Measurements from ENCODE around the gene PHACTR2.

Gene PHACTR2

GRCh38 chr6:143705569-143705968 lies 27.8 kb downstream of the PHACTR2 start:
- Histone ChIP-seq H2BK12ac (ENCODE audit: low read length) (no peak overlapping the region), H3K4me1 (ENCODE audit: control insufficient read depth in 2 of 2, insufficient read depth in 1 of 2, low read depth in 1 of 2, low read length in 2 of 2) (no peaks in the 10 kb centered on the region)

GRCh38 chr6:143707697-143708096 lies 29.9 kb downstream of the PHACTR2 start:
- Histone ChIP-seq H3K14ac (ENCODE audit: low read length) (no peak overlapping the region), H3K4me2 (ENCODE audit: insufficient read depth, low read length, poor library complexity, severe bottlenecking) (no peak overlapping the region), H2BK5ac (ENCODE audit: low read length) (no peak overlapping the region), H3K4ac (ENCODE audit: low read length) (no peak overlapping the region), H3K9ac (ENCODE audit: low read depth, low read length, poor library complexity) (no peak overlapping the region), H3K4me1 (ENCODE audit: control insufficient read depth in 2 of 2, insufficient read depth in 1 of 2, low read depth in 1 of 2, low read length in 2 of 2) (no peaks in the 10 kb centered on the region), H3K4me3 (ENCODE audit: low read length in 2 of 2) (no peak overlapping the region), H3K9me3 (replicated peaks in 1 of 2; ENCODE audit: control insufficient read depth in 2 of 2, insufficient read depth in 1 of 2, low read depth in 1 of 2, low read length in 2 of 2) (peaks cover 5 to 16% of the 10 kb centered on the region in 2 donors), H4K8ac (ENCODE audit: low read depth, low read length) (no peak overlapping the region), H3K36me3 (replicated peaks in 1 of 2; ENCODE audit: control insufficient read depth in 2 of 2, insufficient read depth in 2 of 2, low read length in 2 of 2) (no peaks in the 10 kb centered on the region), H2BK12ac (ENCODE audit: low read length) (no peak overlapping the region), H2AK5ac (ENCODE audit: low read depth, low read length) (no peak overlapping the region), H3K18ac (ENCODE audit: low read length) (no peak overlapping the region), H2BK120ac (ENCODE audit: low read depth, low read length) (no peak overlapping the region), H4K91ac (ENCODE audit: low read depth, low read length, poor library complexity) (no peak overlapping the region), H3K27me3 (ENCODE audit: control insufficient read depth in 3 of 3, insufficient read depth in 3 of 3, low read depth in 1 of 3, low read length in 3 of 3) (no peaks in the 10 kb centered on the region), H3K27ac (replicated peaks; ENCODE audit: low read length) (no peak overlapping the region), H3K23ac (ENCODE audit: low read depth, low read length, poor library complexity) (no peak overlapping the region), H2AFZ (ENCODE audit: low read length) (no peak overlapping the region), H2BK15ac (ENCODE audit: low read length) (no peak overlapping the region), H3K79me1 (ENCODE audit: low read depth, low read length) (peaks cover 5% of the 10 kb centered on the region)
- no peak for DNase-seq (ENCODE audit: low spot score)
- WGBS, 2 donors (ENCODE audit: extremely low coverage in 2 of 2, insufficient read length in 2 of 2, insufficient replicate concordance in 1 of 2): no CpG with 5 or more reads among the region's 3 CpGs

More at GRCh38 chr6:143705569-143705968, 27.8 kb downstream of the PHACTR2 start:
- Histone ChIP-seq H3K9ac (ENCODE audit: low read depth, low read length, poor library complexity) (no peak overlapping the region), H3K9me3 (replicated peaks in 1 of 2; ENCODE audit: control insufficient read depth in 2 of 2, insufficient read depth in 1 of 2, low read depth in 1 of 2, low read length in 2 of 2) (peaks cover 5 to 16% of the 10 kb centered on the region in 2 donors), H3K36me3 (replicated peaks in 1 of 2; ENCODE audit: control insufficient read depth in 2 of 2, insufficient read depth in 2 of 2, low read length in 2 of 2) (no peaks in the 10 kb centered on the region), H3K4ac (ENCODE audit: low read length) (no peak overlapping the region), H3K18ac (ENCODE audit: low read length) (no peak overlapping the region), H3K27ac (replicated peaks; ENCODE audit: low read length) (no peak overlapping the region), H3K23ac (ENCODE audit: low read depth, low read length, poor library complexity) (no peak overlapping the region), H2AK5ac (ENCODE audit: low read depth, low read length) (no peak overlapping the region), H2AFZ (ENCODE audit: low read length) (no peak overlapping the region), H3K27me3 (ENCODE audit: control insufficient read depth in 3 of 3, insufficient read depth in 3 of 3, low read depth in 1 of 3, low read length in 3 of 3) (no peaks in the 10 kb centered on the region), H4K91ac (ENCODE audit: low read depth, low read length, poor library complexity) (no peak overlapping the region), H2BK5ac (ENCODE audit: low read length) (no peak overlapping the region), H4K8ac (ENCODE audit: low read depth, low read length) (no peak overlapping the region), H3K4me3 (ENCODE audit: low read length in 2 of 2) (no peak overlapping the region), H3K4me2 (ENCODE audit: insufficient read depth, low read length, poor library complexity, severe bottlenecking) (no peak overlapping the region), H2BK120ac (ENCODE audit: low read depth, low read length) (no peak overlapping the region), H2BK15ac (ENCODE audit: low read length) (no peak overlapping the region), H3K79me1 (ENCODE audit: low read depth, low read length) (peaks cover 5% of the 10 kb centered on the region), H3K14ac (ENCODE audit: low read length) (no peak overlapping the region)
- WGBS, 2 donors (ENCODE audit: extremely low coverage in 2 of 2, insufficient read length in 2 of 2, insufficient replicate concordance in 1 of 2): no CpG with 5 or more reads among the region's 3 CpGs
- no peak for DNase-seq (ENCODE audit: low spot score)

GRCh38 chr6:143708889-143709288 lies 31.1 kb downstream of the PHACTR2 start:
- peaks cover 4% of the 10 kb centered on the region for H3K79me1 ChIP-seq (ENCODE audit: low read depth, low read length)
- no peak overlapping the region for H3K18ac ChIP-seq (ENCODE audit: low read length)
- no peak overlapping the region for H4K91ac ChIP-seq (ENCODE audit: low read depth, low read length, poor library complexity)
- H3K9me3 ChIP-seq (replicated peaks in 1 of 2; ENCODE audit: control insufficient read depth in 2 of 2, insufficient read depth in 1 of 2, low read depth in 1 of 2, low read length in 2 of 2): peaks cover 5 to 16% of the 10 kb centered on the region in 2 donors
- no peak overlapping the region for H3K14ac ChIP-seq (ENCODE audit: low read length)
- no peak overlapping the region for H3K27ac ChIP-seq (replicated peaks; ENCODE audit: low read length)
- H3K4me2 ChIP-seq (ENCODE audit: insufficient read depth, low read length, poor library complexity, severe bottlenecking): no peak overlapping the region
- no peak for DNase-seq (ENCODE audit: low spot score)
- no peak overlapping the region for H2AK5ac ChIP-seq (ENCODE audit: low read depth, low read length)
- H2BK12ac ChIP-seq (ENCODE audit: low read length): no peak overlapping the region
- H3K27me3 ChIP-seq (ENCODE audit: control insufficient read depth in 3 of 3, insufficient read depth in 3 of 3, low read depth in 1 of 3, low read length in 3 of 3): no peaks in the 10 kb centered on the region
- no CpG with 5 or more reads among the region's 1 CpG for WGBS, 2 donors (ENCODE audit: extremely low coverage in 2 of 2, insufficient read length in 2 of 2, insufficient replicate concordance in 1 of 2)
- no peak overlapping the region for H2BK5ac ChIP-seq (ENCODE audit: low read length)
- peaks cover 0 to 11% of the 10 kb centered on the region in 2 donors for H3K36me3 ChIP-seq (replicated peaks in 1 of 2; ENCODE audit: control insufficient read depth in 2 of 2, insufficient read depth in 2 of 2, low read length in 2 of 2)
- no peak overlapping the region for H3K4ac ChIP-seq (ENCODE audit: low read length)
- H3K23ac ChIP-seq (ENCODE audit: low read depth, low read length, poor library complexity): no peak overlapping the region
- no peaks in the 10 kb centered on the region for H3K4me1 ChIP-seq (ENCODE audit: control insufficient read depth in 2 of 2, insufficient read depth in 1 of 2, low read depth in 1 of 2, low read length in 2 of 2)
- H2BK15ac ChIP-seq (ENCODE audit: low read length): no peak overlapping the region
- H3K4me3 ChIP-seq (ENCODE audit: low read length in 2 of 2): no peak overlapping the region
- H2AFZ ChIP-seq (ENCODE audit: low read length): no peak overlapping the region
- H4K8ac ChIP-seq (ENCODE audit: low read depth, low read length): no peak overlapping the region
- H2BK120ac ChIP-seq (ENCODE audit: low read depth, low read length): no peak overlapping the region
- H3K9ac ChIP-seq (ENCODE audit: low read depth, low read length, poor library complexity): no peak overlapping the region

- H2BK12ac ChIP-seq (ENCODE audit: low read length): no peak overlapping the region
- peaks cover 0 to 11% of the 10 kb centered on the region in 2 donors for H3K36me3 ChIP-seq (replicated peaks in 1 of 2; ENCODE audit: control insufficient read depth in 2 of 2, insufficient read depth in 2 of 2, low read length in 2 of 2)
- no peak overlapping the region for H3K9ac ChIP-seq (ENCODE audit: low read depth, low read length, poor library complexity)
- no CpG with 5 or more reads among the region's 3 CpGs for WGBS, 2 donors (ENCODE audit: extremely low coverage in 2 of 2, insufficient read length in 2 of 2, insufficient replicate concordance in 1 of 2)
- H2AFZ ChIP-seq (ENCODE audit: low read length): no peak overlapping the region
- no peak overlapping the region for H3K4me2 ChIP-seq (ENCODE audit: insufficient read depth, low read length, poor library complexity, severe bottlenecking)
- no peaks in the 10 kb centered on the region for H3K4me1 ChIP-seq (ENCODE audit: control insufficient read depth in 2 of 2, insufficient read depth in 1 of 2, low read depth in 1 of 2, low read length in 2 of 2)
- H3K79me1 ChIP-seq (ENCODE audit: low read depth, low read length): no peaks in the 10 kb centered on the region
- H3K9me3 ChIP-seq (replicated peaks in 1 of 2; ENCODE audit: control insufficient read depth in 2 of 2, insufficient read depth in 1 of 2, low read depth in 1 of 2, low read length in 2 of 2): peaks cover 3 to 4% of the 10 kb centered on the region in 2 donors
- H3K4ac ChIP-seq (ENCODE audit: low read length): no peak overlapping the region
- no peak overlapping the region for H3K4me3 ChIP-seq (ENCODE audit: low read length in 2 of 2)
- H3K18ac ChIP-seq (ENCODE audit: low read length): no peak overlapping the region
- H3K14ac ChIP-seq (ENCODE audit: low read length): no peak overlapping the region
- no peak overlapping the region for H3K27ac ChIP-seq (replicated peaks; ENCODE audit: low read length)
- no peak for DNase-seq (ENCODE audit: low spot score)
- H2BK5ac ChIP-seq (ENCODE audit: low read length): no peak overlapping the region
- H4K8ac ChIP-seq (ENCODE audit: low read depth, low read length): no peak overlapping the region
- H4K91ac ChIP-seq (ENCODE audit: low read depth, low read length, poor library complexity): no peak overlapping the region
- H3K27me3 ChIP-seq (ENCODE audit: control insufficient read depth in 3 of 3, insufficient read depth in 3 of 3, low read depth in 1 of 3, low read length in 3 of 3): no peaks in the 10 kb centered on the region
- H2BK120ac ChIP-seq (ENCODE audit: low read depth, low read length): no peak overlapping the region
- H3K23ac ChIP-seq (ENCODE audit: low read depth, low read length, poor library complexity): no peak overlapping the region
- H2BK15ac ChIP-seq (ENCODE audit: low read length): no peak overlapping the region
- no peak overlapping the region for H2AK5ac ChIP-seq (ENCODE audit: low read depth, low read length)
These were observed 33.9 kb downstream of the PHACTR2 start for GRCh38 chr6:143711714-143712113.
